Neuron (in vitro differentiated cells): ENCODE data around the gene SPOCK2.

Experiments
- H2AFZ ChIP-seq: one replicate; pipeline ENCODE4 v1.6.1; 2013; ENCODE audit warnings: low read depth, mild to moderate bottlenecking, inconsistent platforms, low read length, moderate library complexity
- H3K27me3 ChIP-seq: one replicate; pipeline ENCODE4 v1.6.1; 2013; ENCODE audit warnings: low read length; ENCODE audit not compliant: insufficient read depth
- H3K36me3 ChIP-seq: one replicate; pipeline ENCODE4 v1.6.1; 2013; ENCODE audit warnings: low read length; ENCODE audit not compliant: insufficient read depth
- H3K4me1 ChIP-seq: one replicate; pipeline ENCODE4 v1.6.1; 2013; ENCODE audit warnings: low read length; ENCODE audit not compliant: insufficient read depth
- H3K4me3 ChIP-seq: 2 replicates; pipeline ENCODE4 v1.5.1; 2013; ENCODE audit warnings: mild to moderate bottlenecking, low read length, moderate library complexity
- H3K9me3 ChIP-seq: one replicate; pipeline ENCODE4 v1.6.1; 2013; ENCODE audit warnings: low read length

Gene SPOCK2

DNA sequence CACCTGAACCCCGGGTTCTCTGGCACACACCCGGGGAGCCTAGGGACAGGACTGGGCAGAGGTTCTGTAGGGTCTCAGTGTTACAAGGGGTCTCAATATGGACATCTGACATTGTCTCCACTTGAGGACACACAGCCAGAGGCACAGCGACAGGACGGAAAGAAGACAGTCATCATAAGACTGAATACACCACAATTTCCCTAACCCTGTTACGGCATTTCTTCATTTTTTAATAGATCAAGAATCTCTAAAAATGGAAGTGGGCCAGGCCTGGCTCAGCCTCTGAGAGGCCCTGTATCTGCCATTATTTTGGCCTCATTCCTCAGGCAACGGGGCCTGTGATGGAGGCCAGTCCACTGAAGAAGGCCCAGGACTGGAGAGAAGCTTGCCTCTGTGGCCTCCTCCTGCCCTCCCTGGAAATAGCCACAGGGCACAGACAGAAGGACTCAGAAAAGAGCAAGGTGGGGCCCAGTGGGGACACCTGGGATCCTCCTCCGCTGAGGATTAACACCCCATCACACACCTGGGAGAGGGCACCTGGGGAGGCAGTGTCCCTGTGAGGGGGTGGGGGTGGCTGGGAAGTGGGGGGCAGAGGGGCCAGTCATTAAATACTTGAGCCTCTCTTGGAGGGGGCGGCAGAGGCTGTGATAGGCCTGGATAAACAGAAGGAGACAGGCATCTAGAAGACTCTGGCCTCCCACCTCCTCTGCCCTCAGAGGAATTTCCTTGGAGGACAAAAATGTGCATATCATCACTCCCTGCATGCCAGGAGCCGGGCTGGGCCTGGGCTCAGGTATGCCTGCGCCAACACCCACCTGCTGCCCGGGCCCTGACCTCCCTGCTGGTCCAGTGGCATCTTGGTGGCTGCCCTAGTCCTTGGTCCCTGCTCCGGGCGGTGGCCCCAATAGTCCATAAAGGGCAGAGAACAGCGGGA lies 8.0 kb downstream of the SPOCK2 start:
- Histone ChIP-seq H3K4me3 (no peak overlapping the region), H3K9me3 (no peaks in the 10 kb centered on the region), H3K36me3 (no peaks in the 10 kb centered on the region)

DNA sequence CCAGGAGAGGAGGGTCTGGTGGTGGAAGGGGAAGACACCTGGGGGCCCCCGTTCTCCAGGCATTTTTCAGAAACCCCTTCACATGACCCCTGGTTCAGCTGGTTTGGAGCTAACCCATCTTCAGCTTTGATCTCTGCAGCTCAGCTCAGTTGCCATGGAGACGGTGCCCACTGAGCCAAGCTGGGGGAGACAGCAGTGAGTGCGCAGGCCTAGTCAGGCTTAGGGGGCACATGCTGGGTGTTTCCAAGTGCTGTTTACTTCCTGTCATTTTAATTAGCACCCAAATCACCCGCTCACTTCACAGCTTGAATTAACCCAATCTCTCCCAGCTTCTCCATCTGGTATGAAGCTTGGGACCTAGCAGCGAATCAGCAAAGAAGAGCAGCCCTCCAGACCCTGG lies 9.0 kb downstream of the SPOCK2 start:
- Histone ChIP-seq H3K4me3 (no peak overlapping the region), H2AFZ (no peak overlapping the region), H3K36me3 (no peaks in the 10 kb centered on the region), H3K4me1 (peaks cover 10% of the 10 kb centered on the region), H3K27me3 (no peaks in the 10 kb centered on the region), H3K9me3 (no peaks in the 10 kb centered on the region)

More for the DNA sequence above, 8.0 kb downstream of the SPOCK2 start:
- H3K27me3 ChIP-seq = peaks cover 4% of the 10 kb centered on the region
- no peak overlapping the region for H2AFZ ChIP-seq
- H3K4me1 ChIP-seq = peaks cover 10% of the 10 kb centered on the region

- peaks cover 4% of the 10 kb centered on the region for H3K27me3 ChIP-seq
- peaks cover 14% of the 10 kb centered on the region for H3K4me1 ChIP-seq
- no peaks in the 10 kb centered on the region for H3K36me3 ChIP-seq
- no peak overlapping the region for H2AFZ ChIP-seq
- no peaks in the 10 kb centered on the region for H3K9me3 ChIP-seq
- H3K4me3 ChIP-seq = no peak overlapping the region
These were observed 10.9 kb downstream of the SPOCK2 start for GRCh38 chr10:72077275-72077990.

DNA sequence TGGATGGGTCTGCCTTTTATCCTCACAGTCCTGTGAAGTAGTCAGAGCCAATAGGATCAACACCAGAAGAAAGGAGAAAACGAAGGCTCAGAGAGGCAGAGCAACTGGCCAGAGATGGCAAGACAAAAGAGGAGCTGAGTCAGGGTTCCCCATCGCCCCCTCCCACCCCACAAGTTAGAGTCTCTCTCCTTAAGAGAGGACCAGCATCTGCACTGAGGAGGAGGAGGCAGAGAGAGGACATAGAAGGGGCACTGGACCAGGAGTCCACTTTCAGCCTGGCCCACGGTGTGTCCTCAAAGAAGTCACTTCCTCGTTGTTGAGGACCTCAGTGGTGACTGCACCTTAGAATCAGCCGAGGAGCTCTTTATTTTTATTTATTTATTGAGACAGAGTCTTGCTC lies 11.6 kb downstream of the SPOCK2 start:
- Histone ChIP-seq H3K9me3 (peaks cover 1% of the 10 kb centered on the region), H3K27me3 (peaks cover 4% of the 10 kb centered on the region), H3K36me3 (no peaks in the 10 kb centered on the region), H3K4me1 (peaks cover 14% of the 10 kb centered on the region), H2AFZ (no peak overlapping the region), H3K4me3 (no peak overlapping the region)

- Histone ChIP-seq H3K36me3 (no peaks in the 10 kb centered on the region), H3K4me1 (peaks cover 14% of the 10 kb centered on the region), H3K27me3 (peaks cover 4% of the 10 kb centered on the region), H2AFZ (no peak overlapping the region), H3K9me3 (peaks cover 5% of the 10 kb centered on the region), H3K4me3 (no peak overlapping the region)
These were observed 12.8 kb downstream of the SPOCK2 start for GRCh38 chr10:72075376-72076115.

DNA sequence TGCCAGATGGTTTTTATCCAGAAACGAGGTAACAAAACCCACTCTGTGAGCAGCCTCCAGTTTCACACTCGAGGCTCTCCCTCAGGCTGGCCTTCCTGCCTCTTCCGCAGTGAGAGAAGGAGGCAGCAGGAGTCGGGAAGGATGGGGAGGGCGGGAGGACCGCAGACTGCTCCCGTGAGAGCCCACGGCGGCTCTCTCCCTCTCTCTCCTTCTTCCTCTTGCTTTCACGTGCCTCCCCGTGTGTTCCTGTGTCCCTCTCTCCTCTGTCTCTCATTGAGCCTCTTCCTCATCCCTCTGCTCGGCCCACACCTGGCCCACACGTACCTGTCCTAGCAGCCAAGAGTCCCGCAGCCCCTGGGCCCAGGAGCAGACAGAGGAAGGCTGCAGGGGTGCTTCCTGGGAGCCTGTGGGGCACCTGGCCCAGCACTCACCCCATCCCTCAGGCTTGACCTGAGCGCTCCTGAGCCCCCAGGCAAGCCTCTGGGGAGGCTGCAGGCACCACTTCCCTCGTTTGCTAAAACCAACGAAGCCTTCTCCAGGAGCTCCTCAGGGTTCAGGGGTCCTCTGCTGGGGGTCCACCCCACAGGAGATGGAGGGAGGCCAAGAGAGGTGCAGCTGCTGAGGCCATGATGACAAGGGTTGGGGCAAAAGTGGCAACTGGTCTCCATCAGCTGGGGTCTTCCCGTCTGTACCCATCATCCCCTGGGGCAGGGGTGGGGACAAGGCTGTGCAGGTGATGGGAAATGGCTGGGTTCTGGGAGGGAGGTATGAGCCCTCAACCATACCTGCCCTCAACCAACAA lies 13.6 kb downstream of the SPOCK2 start:
- H3K27me3 ChIP-seq = peaks cover 4% of the 10 kb centered on the region
- H3K36me3 ChIP-seq = no peaks in the 10 kb centered on the region
- peaks cover 5% of the 10 kb centered on the region for H3K9me3 ChIP-seq
- no peak overlapping the region for H3K4me3 ChIP-seq
- no peak overlapping the region for H2AFZ ChIP-seq
- peaks cover 19% of the 10 kb centered on the region for H3K4me1 ChIP-seq

- Histone ChIP-seq H3K27me3 (peaks cover 4% of the 10 kb centered on the region), H2AFZ (no peak overlapping the region), H3K4me1 (peaks cover 16% of the 10 kb centered on the region), H3K4me3 (no peak overlapping the region), H3K9me3 (peaks cover 5% of the 10 kb centered on the region), H3K36me3 (no peaks in the 10 kb centered on the region)
These were observed 14.4 kb downstream of the SPOCK2 start for GRCh38 chr10:72073708-72074573.

GRCh38 chr10:72072639-72073038 lies 15.7 kb downstream of the SPOCK2 start:
- H3K9me3 ChIP-seq = peaks cover 5% of the 10 kb centered on the region
- H3K36me3 ChIP-seq = no peaks in the 10 kb centered on the region
- peaks cover 17% of the 10 kb centered on the region for H3K4me1 ChIP-seq
- H3K27me3 ChIP-seq = peaks cover 4% of the 10 kb centered on the region
- no peak overlapping the region for H3K4me3 ChIP-seq
- no peak overlapping the region for H2AFZ ChIP-seq

- Histone ChIP-seq H2AFZ (no peak overlapping the region), H3K36me3 (no peaks in the 10 kb centered on the region), H3K4me3 (no peak overlapping the region), H3K27me3 (peaks cover 4% of the 10 kb centered on the region), H3K9me3 (peaks cover 5% of the 10 kb centered on the region), H3K4me1 (peaks cover 17% of the 10 kb centered on the region)
These were observed 16.3 kb downstream of the SPOCK2 start for GRCh38 chr10:72072046-72072445.

DNA sequence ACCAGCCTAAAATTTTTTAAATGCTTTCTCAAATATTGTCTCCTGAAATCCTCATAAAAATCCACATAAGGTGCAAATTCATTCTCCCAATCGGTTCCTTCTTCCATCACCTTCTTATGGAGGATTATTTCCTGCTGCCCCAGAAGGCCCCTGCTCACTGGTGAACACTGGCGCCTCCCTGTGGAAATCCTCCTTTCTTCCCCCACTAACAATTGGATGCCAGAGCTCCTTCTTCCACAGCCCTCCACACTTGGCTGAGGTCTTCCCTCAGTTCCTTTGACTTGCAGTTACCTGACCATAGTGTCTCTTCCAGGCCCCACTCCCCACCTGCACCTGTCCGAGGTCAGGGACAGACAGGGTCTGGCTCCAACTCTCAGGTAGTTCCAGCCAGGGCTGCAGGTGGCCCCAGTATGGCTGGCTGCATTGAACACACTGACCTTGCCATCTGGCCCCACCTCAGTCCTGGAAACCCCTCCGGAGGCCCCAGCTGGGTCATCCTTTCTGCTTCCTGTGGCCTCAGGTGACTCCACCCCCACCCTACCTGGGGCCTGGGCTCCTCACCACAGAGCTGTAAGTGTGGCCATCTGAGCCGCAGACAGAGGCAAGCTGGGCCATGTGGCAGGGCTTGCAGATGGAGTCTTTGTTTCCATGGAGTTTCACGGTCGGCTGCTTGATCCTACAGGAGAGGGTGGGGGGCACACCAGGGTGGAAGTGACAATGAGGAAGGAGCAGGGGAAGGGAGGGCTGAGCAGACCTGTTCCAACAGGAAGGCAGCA lies 18.4 kb downstream of the SPOCK2 start:
- peaks cover 5% of the 10 kb centered on the region for H3K9me3 ChIP-seq
- no peak overlapping the region for H3K4me3 ChIP-seq
- no peaks in the 10 kb centered on the region for H3K36me3 ChIP-seq
- H3K27me3 ChIP-seq = peaks cover 4% of the 10 kb centered on the region
- peaks cover 17% of the 10 kb centered on the region for H3K4me1 ChIP-seq
- no peak overlapping the region for H2AFZ ChIP-seq

DNA sequence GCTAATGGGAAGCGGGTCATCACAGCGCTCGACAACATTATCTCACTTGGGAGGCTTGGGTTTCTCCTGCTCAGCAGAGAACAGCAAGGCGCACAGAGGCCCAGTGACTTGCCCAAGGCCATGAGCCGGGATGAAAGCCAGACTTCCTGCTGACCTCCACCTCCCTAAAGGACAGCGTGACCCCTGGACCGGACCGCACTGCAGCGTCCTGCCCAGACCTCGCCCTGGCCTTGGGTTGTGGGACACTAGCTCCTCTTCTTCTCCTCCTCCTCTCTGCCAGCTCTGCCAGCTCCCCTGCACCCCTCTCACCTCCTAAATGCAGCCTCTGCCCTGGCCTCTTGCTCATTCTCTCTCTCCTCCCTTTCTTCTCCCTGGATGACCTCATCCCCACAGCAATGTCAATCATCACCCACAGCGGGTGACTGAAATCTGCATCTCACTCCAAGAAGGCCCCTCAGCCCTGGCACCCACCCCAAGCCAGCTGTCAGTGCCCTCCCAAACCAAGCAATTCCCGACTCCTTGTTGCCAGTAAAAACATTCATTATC lies 19.4 kb downstream of the SPOCK2 start:
- H3K9me3 ChIP-seq = peaks cover 5% of the 10 kb centered on the region
- peaks cover 17% of the 10 kb centered on the region for H3K4me1 ChIP-seq
- no peak overlapping the region for H3K4me3 ChIP-seq
- H3K36me3 ChIP-seq = no peaks in the 10 kb centered on the region
- peaks cover 4% of the 10 kb centered on the region for H3K27me3 ChIP-seq
- no peak overlapping the region for H2AFZ ChIP-seq
